Midbrain (tissue), 1 donor: ENCODE data around the gene MKS1.

Source experiments
- DNase-seq: peaks from one replicate; lab custom pipeline; 2025; lab: John Stamatoyannopoulos, UW

The MKS1 gene

GRCh38 chr17:58161566-58161965 lies 57.5 kb downstream of the MKS1 start:
- DNase-seq, result no peak

GRCh38 chr17:58158181-58158580 lies 60.9 kb downstream of the MKS1 start:
- no peak for DNase-seq

- no peak for DNase-seq
Observed at GRCh38 chr17:58156839-58157803, 61.9 kb downstream of the MKS1 start.
